ENCODE results near the gene MTSS2. TPM values are rescaled to one million over a fixed set of nuclear protein-coding genes. Genes with fewer than 3 reads are reported as not detected.

MTSS2 gene
- total RNA-seq, 1 donor: 97.6 TPM

- H3K4me3 ChIP-seq (ENCODE audit: low read depth, low read length): no peak overlapping the region
- TF ChIP-seq CTCF (IDR thresholded peaks at IDR 0.05; ENCODE audit: insufficient read depth, low read depth, low read length): no peak
- DNase-seq (ENCODE audit: low read depth): no peak
Observed at GRCh38 chr16:70728150-70728549, 42.3 kb upstream of the MTSS2 start.

GRCh38 chr16:70726892-70727361 is 41.1 kb upstream of the MTSS2 start:
- DNase-seq (ENCODE audit: low read depth): no peak
- TF ChIP-seq CTCF (IDR thresholded peaks at IDR 0.05; ENCODE audit: insufficient read depth, low read depth, low read length): no peak
- H3K4me3 ChIP-seq (ENCODE audit: low read depth, low read length): no peak overlapping the region

- DNase-seq (ENCODE audit: low read depth): peak; percentile 71
- no peak overlapping the region for H3K4me3 ChIP-seq (ENCODE audit: low read depth, low read length)
- TF ChIP-seq CTCF (IDR thresholded peaks at IDR 0.05; ENCODE audit: insufficient read depth, low read depth, low read length): no peak
Observed at GRCh38 chr16:70725912-70726828, 40.3 kb upstream of the MTSS2 start.

GRCh38 chr16:70725024-70725911 is 39.4 kb upstream of the MTSS2 start:
- DNase-seq (ENCODE audit: low read depth): peak; percentile 67
- no peak for TF ChIP-seq CTCF (IDR thresholded peaks at IDR 0.05; ENCODE audit: insufficient read depth, low read depth, low read length)

GRCh38 chr16:70724146-70725023 is 38.5 kb upstream of the MTSS2 start:
- DNase-seq (ENCODE audit: low read depth): no peak
- no peak for TF ChIP-seq CTCF (IDR thresholded peaks at IDR 0.05; ENCODE audit: insufficient read depth, low read depth, low read length)
- H3K4me3 ChIP-seq (ENCODE audit: low read depth, low read length): no peak overlapping the region

More at GRCh38 chr16:70725024-70725911, 39.4 kb upstream of the MTSS2 start:
- no peak overlapping the region for H3K4me3 ChIP-seq (ENCODE audit: low read depth, low read length)

- no peak for TF ChIP-seq CTCF (IDR thresholded peaks at IDR 0.05; ENCODE audit: insufficient read depth, low read depth, low read length)
- no peak for DNase-seq (ENCODE audit: low read depth)
Observed at GRCh38 chr16:70723740-70724145, 37.9 kb upstream of the MTSS2 start.

More at GRCh38 chr16:70723740-70724145, 37.9 kb upstream of the MTSS2 start:
- H3K4me3 ChIP-seq (ENCODE audit: low read depth, low read length): no peak overlapping the region

All from fibroblast of villous mesenchyme (primary cell).